LNCaP clone FGC (cell line): ENCODE measurements around the gene DIRAS3.
"Not testable (repeated sequence)": the region's sequence is repeated elsewhere in the genome, so short reads cannot be mapped to it uniquely, and the experiment has no call there.

Experiments used
- DNase-seq: peaks from one replicate; pipeline ENCODE4 v3.0.0-alpha.2; 2011; ENCODE audit warnings: low read depth
- H3K4me3 ChIP-seq: 2 replicates; pipeline ENCODE4 v1.5.1; 2011; ENCODE audit warnings: mild to moderate bottlenecking, low read depth, low read length, control low read depth
- TF ChIP-seq, protein P1 (sequence below): IDR thresholded peaks from 2 replicates; pipeline ENCODE4 v1.5.1; 2012; ENCODE audit warnings: mild to moderate bottlenecking; ENCODE audit not compliant: control insufficient read depth, insufficient read depth; ENCODE audit errors: extremely low read depth

Gene DIRAS3

DNA sequence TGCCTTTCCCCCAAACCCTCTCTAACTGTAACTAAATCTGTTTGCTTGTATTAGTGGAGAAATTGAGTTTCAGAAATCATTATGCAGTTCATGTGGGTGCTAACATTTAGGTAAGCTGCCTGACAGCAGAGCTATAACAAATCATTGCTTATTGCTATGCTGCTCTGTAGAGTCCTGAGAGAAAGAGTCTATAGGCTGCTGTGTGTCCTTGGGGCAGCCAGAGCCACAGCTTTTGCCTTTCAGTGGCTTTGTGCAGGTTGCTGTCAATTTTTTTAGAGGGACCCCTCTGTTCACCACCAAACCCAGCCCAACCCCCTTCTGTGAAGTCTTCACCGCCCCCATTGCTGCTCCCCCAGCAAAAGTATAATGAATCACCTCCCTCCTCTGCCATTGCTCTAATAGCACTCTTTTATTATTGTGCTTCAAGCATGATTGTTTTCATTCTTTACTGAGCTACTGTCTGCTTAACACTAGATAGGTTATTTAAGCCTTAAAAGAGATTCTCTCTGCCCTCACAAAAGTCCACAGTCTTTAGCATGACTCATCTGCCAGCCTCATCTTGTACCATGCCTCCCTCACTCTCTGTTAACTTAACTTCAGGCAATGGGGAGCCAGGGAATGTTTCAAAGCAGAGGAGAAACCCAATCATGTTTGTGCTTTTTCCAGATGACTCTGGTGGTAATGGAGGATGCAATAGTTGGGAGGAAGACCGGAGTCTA is 38.6 kb downstream of the DIRAS3 start:
- TF ChIP-seq, protein P1, sequence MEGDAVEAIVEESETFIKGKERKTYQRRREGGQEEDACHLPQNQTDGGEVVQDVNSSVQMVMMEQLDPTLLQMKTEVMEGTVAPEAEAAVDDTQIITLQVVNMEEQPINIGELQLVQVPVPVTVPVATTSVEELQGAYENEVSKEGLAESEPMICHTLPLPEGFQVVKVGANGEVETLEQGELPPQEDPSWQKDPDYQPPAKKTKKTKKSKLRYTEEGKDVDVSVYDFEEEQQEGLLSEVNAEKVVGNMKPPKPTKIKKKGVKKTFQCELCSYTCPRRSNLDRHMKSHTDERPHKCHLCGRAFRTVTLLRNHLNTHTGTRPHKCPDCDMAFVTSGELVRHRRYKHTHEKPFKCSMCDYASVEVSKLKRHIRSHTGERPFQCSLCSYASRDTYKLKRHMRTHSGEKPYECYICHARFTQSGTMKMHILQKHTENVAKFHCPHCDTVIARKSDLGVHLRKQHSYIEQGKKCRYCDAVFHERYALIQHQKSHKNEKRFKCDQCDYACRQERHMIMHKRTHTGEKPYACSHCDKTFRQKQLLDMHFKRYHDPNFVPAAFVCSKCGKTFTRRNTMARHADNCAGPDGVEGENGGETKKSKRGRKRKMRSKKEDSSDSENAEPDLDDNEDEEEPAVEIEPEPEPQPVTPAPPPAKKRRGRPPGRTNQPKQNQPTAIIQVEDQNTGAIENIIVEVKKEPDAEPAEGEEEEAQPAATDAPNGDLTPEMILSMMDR, result no peak
- no peak overlapping the region for H3K4me3 ChIP-seq
- no peak for DNase-seq

DNA sequence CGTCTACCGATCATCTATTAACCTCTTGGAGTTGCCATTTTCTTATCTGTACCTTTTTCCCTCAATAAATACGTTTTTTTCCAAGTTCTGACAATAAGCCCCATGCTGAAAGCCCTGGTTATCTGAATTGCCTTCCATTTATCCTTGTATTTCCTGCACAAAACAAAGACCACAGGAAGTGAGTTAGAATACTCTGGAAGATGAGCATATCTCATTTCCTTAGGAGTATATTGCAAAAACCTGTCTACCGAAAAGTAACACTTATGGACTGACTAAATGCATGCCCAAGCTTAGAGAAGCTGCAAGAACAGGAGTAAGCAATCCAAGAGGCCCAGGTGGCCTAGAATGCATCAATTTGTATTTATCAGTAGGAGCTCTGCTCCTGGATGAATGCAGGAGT is 39.9 kb downstream of the DIRAS3 start:
- DNase-seq, result no peak
- TF ChIP-seq, protein P1, result no peak
- no peak overlapping the region for H3K4me3 ChIP-seq

DNA sequence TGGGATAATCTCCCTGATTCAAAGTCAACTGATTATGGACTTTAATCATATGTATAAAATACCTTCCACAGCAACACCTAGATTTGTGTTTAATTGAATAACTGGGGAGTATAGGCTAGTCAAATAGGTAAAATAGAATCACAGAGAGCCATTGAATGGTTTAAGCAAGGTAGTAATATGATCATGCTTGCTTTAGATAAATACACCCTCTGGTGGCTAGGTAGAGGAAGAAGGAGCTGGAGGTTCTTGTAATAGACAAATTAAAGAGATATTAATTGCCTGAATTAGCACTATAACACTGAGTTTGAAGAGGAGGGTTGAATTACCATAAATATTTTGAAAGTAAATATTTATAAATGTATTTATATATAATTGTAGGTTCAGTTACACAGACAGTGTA is 40.3 kb downstream of the DIRAS3 start:
- TF ChIP-seq, protein P1, result peak; percentile 59
- H3K4me3 ChIP-seq, result no peak overlapping the region
- DNase-seq, result peak; percentile 3

DNA sequence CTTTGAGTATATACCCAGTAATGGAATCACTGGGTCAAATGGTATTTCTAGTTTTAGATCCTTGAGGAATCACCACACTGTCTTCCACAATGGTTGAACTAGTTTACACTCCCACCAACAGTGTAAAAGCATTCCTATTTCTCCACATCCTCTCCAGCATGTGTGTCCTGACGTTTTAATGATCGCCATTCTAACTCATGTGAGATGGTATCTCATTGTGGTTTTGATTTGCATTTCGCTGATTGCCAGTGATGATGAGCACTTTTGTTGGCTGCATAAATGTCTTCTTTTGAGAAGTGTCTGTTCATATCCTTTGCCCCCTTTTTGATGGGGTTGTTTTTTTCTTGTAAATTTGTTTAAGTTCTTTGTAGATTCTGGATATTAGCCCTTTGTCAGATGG is 46.8 kb downstream of the DIRAS3 start:
- not testable (repeated sequence) for H3K4me3 ChIP-seq, DNase-seq

DNA sequence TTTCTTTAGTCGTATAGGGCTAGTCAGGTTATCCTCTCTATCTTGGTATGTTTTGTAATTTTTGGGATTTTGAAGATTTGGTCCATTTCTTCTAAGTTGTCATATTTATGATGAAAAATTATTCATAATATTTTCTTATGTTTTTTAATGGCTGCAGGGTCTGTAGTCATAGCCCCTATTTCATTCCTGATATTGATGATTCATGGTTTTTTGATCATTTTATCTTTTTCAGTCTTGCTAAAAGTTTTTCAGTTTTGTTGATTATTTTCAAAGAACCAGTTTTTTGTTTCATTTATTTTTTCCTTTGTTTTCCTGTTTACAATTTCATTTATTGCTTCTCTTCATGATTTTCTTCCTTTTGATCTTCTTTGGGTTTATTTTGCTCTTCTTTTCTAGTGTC is 50.2 kb downstream of the DIRAS3 start:
- no peak for DNase-seq
- H3K4me3 ChIP-seq, result no peak overlapping the region
- TF ChIP-seq, protein P1, result no peak

DNA sequence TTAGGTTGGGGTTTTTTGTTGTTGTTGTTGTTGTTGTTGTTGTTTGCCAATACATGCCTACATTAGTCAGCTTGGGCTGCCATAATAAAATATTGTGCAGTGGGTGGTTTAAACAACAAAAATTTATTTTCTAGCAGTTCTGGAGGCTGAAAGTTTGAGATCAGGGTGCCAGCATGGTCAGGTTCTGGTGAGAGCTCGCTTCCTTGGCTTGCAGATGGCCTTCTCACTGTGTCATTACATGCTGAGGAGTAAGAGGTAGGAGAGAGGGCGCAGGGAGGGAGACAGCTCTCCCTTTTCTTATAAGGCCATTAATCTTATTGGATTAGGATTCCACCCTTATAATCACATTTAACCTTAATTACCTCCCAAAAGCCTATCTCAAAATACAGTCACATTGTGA is 52.7 kb downstream of the DIRAS3 start:
- no peak overlapping the region for H3K4me3 ChIP-seq
- DNase-seq, result no peak
- TF ChIP-seq, protein P1, result no peak
